Stomach (tissue), 4 donors: ENCODE measurements around the gene CCDC102B.

Source experiments
- EP300 ChIP-seq: sonication (generic); formaldehyde crosslinking; IDR thresholded peaks from one replicate; pipeline ENCODE4 v1.6.1; 2017; ENCODE audit warnings: antibody characterized with exemption
- TF ChIP-seq, protein P1 (sequence below), 7 experiments: fragments of 450-650 bp in 4 of 7; fragments of 200-600 bp in 3 of 7; sonication (generic) in 3 of 7; IDR thresholded peaks; one replicate each; pipeline ENCODE4 v1.5.1; 2016 to 2019; ENCODE audit warnings: antibody characterized with exemption in 7 of 7, control low read depth in 2 of 7, mild to moderate bottlenecking in 1 of 7

DNA sequence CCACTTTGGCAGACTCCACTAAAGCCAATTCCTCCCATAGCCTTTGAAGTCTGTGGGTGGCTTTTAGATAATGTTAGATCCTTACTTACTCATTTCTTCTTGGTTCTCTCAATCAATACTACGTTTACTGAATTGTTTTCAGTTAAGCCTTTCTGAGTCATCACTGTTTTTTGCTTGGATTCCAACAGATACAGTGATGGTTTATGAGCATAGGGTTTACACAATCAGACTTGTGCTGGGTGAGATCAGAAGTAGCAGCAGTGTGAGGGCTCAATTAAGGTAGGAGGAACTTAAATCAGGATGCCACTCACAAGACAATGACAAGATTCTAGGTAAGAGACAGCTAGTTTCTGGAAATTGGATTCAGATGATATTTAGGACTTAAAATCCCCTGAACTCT, 305.1 kb downstream of the CCDC102B start:
- TF ChIP-seq, protein P1, sequence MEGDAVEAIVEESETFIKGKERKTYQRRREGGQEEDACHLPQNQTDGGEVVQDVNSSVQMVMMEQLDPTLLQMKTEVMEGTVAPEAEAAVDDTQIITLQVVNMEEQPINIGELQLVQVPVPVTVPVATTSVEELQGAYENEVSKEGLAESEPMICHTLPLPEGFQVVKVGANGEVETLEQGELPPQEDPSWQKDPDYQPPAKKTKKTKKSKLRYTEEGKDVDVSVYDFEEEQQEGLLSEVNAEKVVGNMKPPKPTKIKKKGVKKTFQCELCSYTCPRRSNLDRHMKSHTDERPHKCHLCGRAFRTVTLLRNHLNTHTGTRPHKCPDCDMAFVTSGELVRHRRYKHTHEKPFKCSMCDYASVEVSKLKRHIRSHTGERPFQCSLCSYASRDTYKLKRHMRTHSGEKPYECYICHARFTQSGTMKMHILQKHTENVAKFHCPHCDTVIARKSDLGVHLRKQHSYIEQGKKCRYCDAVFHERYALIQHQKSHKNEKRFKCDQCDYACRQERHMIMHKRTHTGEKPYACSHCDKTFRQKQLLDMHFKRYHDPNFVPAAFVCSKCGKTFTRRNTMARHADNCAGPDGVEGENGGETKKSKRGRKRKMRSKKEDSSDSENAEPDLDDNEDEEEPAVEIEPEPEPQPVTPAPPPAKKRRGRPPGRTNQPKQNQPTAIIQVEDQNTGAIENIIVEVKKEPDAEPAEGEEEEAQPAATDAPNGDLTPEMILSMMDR (IDR thresholded peaks at IDR 0.05) = no peak
- TF ChIP-seq EP300 = no peak
